ENCODE measurements around the gene C2CD5. TPM values are rescaled to one million over a fixed set of nuclear protein-coding genes. Genes with fewer than 3 reads are reported as not detected.

C2CD5 gene
- polyA plus RNA-seq, 1 of the 3 experiments (the other 2 are of a cell fraction) = 9.2 TPM

GRCh38 chr12:22531205-22531604 is 13.1 kb downstream of the C2CD5 start:
- CTCF ChIA-PET = interaction anchor here (2.1 kb wide), 1 partner anchor 13 kb away, joined by 6 read pairs; the partner anchor contains the start of gene C2CD5
- Histone ChIP-seq H3K4me2 (no peak overlapping the region), H3F3A (replicated peaks; ENCODE audit: insufficient read depth) (peaks cover 28% of the 10 kb centered on the region), H3K79me2 (ENCODE audit: insufficient read depth) (peaks cover 18% of the 10 kb centered on the region), H4K20me1 (ENCODE audit: insufficient read depth) (no peaks in the 10 kb centered on the region), H3K36me3 (replicated peaks in 1 of 2; ENCODE audit: control insufficient read depth in 1 of 2, insufficient read depth in 2 of 2, low read length in 1 of 2) (peaks cover 17 to 28% of the 10 kb centered on the region in 2 experiments), H3K9me2 (no peaks in the 10 kb centered on the region), H3K27ac (ENCODE audit: low read depth in 2 of 2, low read length in 1 of 2) (no peak overlapping the region), H3K27me3 (ENCODE audit: insufficient read depth) (no peaks in the 10 kb centered on the region), H3K4me3 (ENCODE audit: low read depth in 2 of 2, low read length in 1 of 2) (no peak overlapping the region), H3K9ac (no peak overlapping the region), H2AFZ (ENCODE audit: low read depth) (no peak overlapping the region), H3K9me3 (0 out of 2 replicates have a peak, but pooled peaks cover 5% of the 10 kb centered on the region), H3K4me1 (ENCODE audit: control insufficient read depth in 1 of 2, insufficient read depth in 2 of 2, low read depth in 1 of 2, low read length in 1 of 2) (peaks cover 0 to 30% of the 10 kb centered on the region in 2 experiments; a peak in 3 of 4 replicates)
- WGBS (ENCODE audit: low lambda C conversion rate) = 98% methylated on average over 2 of the region's 2 CpGs
- POLR2A ChIA-PET = no interaction called here
- DNase-seq = no peak
- TF ChIP-seq SMC3 (IDR thresholded peaks at IDR 0.05; ENCODE audit: low read depth, low read length) (no peak), TAF1 (IDR thresholded peaks at IDR 0.05; ENCODE audit: borderline replicate concordance, low read depth, low read length) (no peak), CHD2 (IDR thresholded peaks at IDR 0.05; ENCODE audit: low read length, partially characterized antibody) (no peak), FOXM1 (IDR thresholded peaks at IDR 0.05; ENCODE audit: low read depth) (no peak)

GRCh38 chr12:22529281-22530060 is 14.9 kb downstream of the C2CD5 start:
- Histone ChIP-seq H3K4me3 (ENCODE audit: low read depth in 2 of 2, low read length in 1 of 2) (no peak overlapping the region), H3K4me2 (no peak overlapping the region), H3K27me3 (ENCODE audit: insufficient read depth) (no peaks in the 10 kb centered on the region), H3F3A (replicated peaks; ENCODE audit: insufficient read depth) (peaks cover 39% of the 10 kb centered on the region), H3K79me2 (ENCODE audit: insufficient read depth) (peaks cover 8% of the 10 kb centered on the region; the same call in 1 of the 2 replicates), H3K27ac (ENCODE audit: low read depth in 2 of 2, low read length in 1 of 2) (peak overlapping the region in 1 of 2 experiments; percentile 77; a peak in 1 of 4 replicates), H2AFZ (ENCODE audit: low read depth) (no peak overlapping the region), H3K9ac (no peak overlapping the region), H3K4me1 (ENCODE audit: control insufficient read depth in 1 of 2, insufficient read depth in 2 of 2, low read depth in 1 of 2, low read length in 1 of 2) (peaks cover 0 to 43% of the 10 kb centered on the region in 2 experiments; a peak in 3 of 4 replicates), H3K36me3 (replicated peaks in 1 of 2; ENCODE audit: control insufficient read depth in 1 of 2, insufficient read depth in 2 of 2, low read length in 1 of 2) (peaks cover 30 to 33% of the 10 kb centered on the region in 2 experiments), H3K9me2 (no peaks in the 10 kb centered on the region), H3K9me3 (0 out of 2 replicates have a peak, but pooled peaks cover 5% of the 10 kb centered on the region), H4K20me1 (ENCODE audit: insufficient read depth) (no peaks in the 10 kb centered on the region)
- ChIA-PET CTCF (interaction anchor here (0.7 to 2.2 kb wide), 12 partner anchors 11 to 143 kb away, joined by 3 to 9 read pairs (median 3); partner anchors contain the start of gene C2CD5), POLR2A (interaction anchor here (0.9 to 1.0 kb wide), 2 partner anchors 15 to 95 kb away, joined by 3 read pairs; partner anchors contain the start of genes C2CD5 and ETNK1)
- peak; percentile 11 for DNase-seq
- TF ChIP-seq RAD21 (IDR thresholded peaks at IDR 0.05; ENCODE audit: low read length) = peak; percentile 51
- no peak for TF ChIP-seq GATA2 (CRISPR knock-in tag; IDR thresholded peaks at IDR 0.05)
- 0 out of 2 replicates have a peak, but pooled peaks have one; percentile 36 for TF ChIP-seq MEF2A (IDR thresholded peaks at IDR 0.05; ENCODE audit: borderline replicate concordance, low read depth)
- peak; percentile 59 for TF ChIP-seq CTCF (IDR thresholded peaks at IDR 0.05)
- no peak for TF ChIP-seq TAF1 (IDR thresholded peaks at IDR 0.05; ENCODE audit: borderline replicate concordance, low read depth, low read length)
- WGBS (ENCODE audit: low lambda C conversion rate) = 89% methylated on average over 3 of the region's 3 CpGs

Data from SK-N-SH (cell line).